Natural killer cell (primary cell): ENCODE results near the gene ARHGEF11. TPM values are rescaled to one million over a fixed set of nuclear protein-coding genes. Genes with fewer than 3 reads are reported as not detected.

ENCODE experiments used
- ATAC-seq, 3 donors: fragments of 150-1000 bp in 2 of 3; fragments of 200-7000 bp in 1 of 3; cut with Tn5 transposase; 1 replicate in 1 of 3; 2 replicates in 2 of 3; pipeline ENCODE4 v1.10.0; 2021; ENCODE audit warnings: mild to moderate bottlenecking in 2 of 3, moderate library complexity in 2 of 3
- DNase-seq, 2 donors: peaks; one replicate each; pipeline versions ENCODE4 v3.0.0 to v3.0.0-alpha.2; 2013 to 2021; ENCODE audit warnings: mixed read lengths in 1 of 2
- H3K27ac ChIP-seq: one replicate; pipeline ENCODE4 v1.5.1; 2013; ENCODE audit warnings: mild to moderate bottlenecking, low read length
- H3K27me3 ChIP-seq: one replicate; pipeline ENCODE4 v1.6.1; 2013; ENCODE audit warnings: low read length; ENCODE audit not compliant: control insufficient read depth, insufficient read depth
- H3K36me3 ChIP-seq: one replicate; pipeline ENCODE4 v1.6.1; 2013; ENCODE audit warnings: low read length; ENCODE audit not compliant: control insufficient read depth, insufficient read depth
- H3K4me1 ChIP-seq: one replicate; pipeline ENCODE4 v1.6.1; 2013; ENCODE audit warnings: low read length; ENCODE audit not compliant: control insufficient read depth, insufficient read depth
- H3K4me3 ChIP-seq: one replicate; pipeline ENCODE4 v1.5.1; 2013; ENCODE audit warnings: low read length
- H3K9me3 ChIP-seq: one replicate; pipeline ENCODE4 v1.6.1; 2013; ENCODE audit warnings: low read length; ENCODE audit not compliant: control insufficient read depth, insufficient read depth
- H3K27ac Mint-ChIP-seq, 2 donors: one replicate each; pipeline ENCODE4 v1.8.0; 2022; ENCODE audit warnings: mild to moderate bottlenecking in 2 of 2, mixed read lengths in 2 of 2, moderate library complexity in 1 of 2
- H3K27me3 Mint-ChIP-seq, 2 donors: one replicate each; pipeline ENCODE4 v1.8.0; 2022; ENCODE audit warnings: low read depth in 2 of 2, mixed read lengths in 2 of 2
- H3K36me3 Mint-ChIP-seq: one replicate; pipeline ENCODE4 v1.8.0; 2022; ENCODE audit warnings: mixed read lengths
- H3K4me1 Mint-ChIP-seq, 2 donors: one replicate each; pipeline ENCODE4 v1.8.0; 2022; ENCODE audit warnings: mixed read lengths in 2 of 2
- H3K4me3 Mint-ChIP-seq: one replicate; pipeline ENCODE4 v1.8.0; 2022; ENCODE audit warnings: mild to moderate bottlenecking, moderate library complexity, mixed read lengths
- H3K9me3 Mint-ChIP-seq, 2 donors: one replicate each; pipeline ENCODE4 v1.8.0; 2022; ENCODE audit warnings: mixed read lengths in 2 of 2
- CTCF ChIP-seq: fragments of 200-600 bp; IDR thresholded peaks from one replicate; pipeline ENCODE4 v1.8.0; 2022; ENCODE audit warnings: antibody characterized with exemption
- WGBS: methylation state at CpG from one replicate; pipeline ENCODE4 v1.1.7; 2013; ENCODE audit warnings: missing lambda C conversion rate; ENCODE audit not compliant: insufficient coverage; 5-methylcytosine and 5-hydroxymethylcytosine counted together
- intact Hi-C: fragments of 100-400 bp; cut with micrococcal nuclease; formaldehyde crosslinking; loops from one replicate; pipeline ENCODE4 v1.14.2; 2022
- total RNA-seq, 4 donors: library from RNA; stranded (reverse); fragments of 120-200 nt in 1 of 4; gene quantifications; one replicate each; pipeline versions ENCODE4 v1.2.3 to v1.2.4, GENCODE V29; 2013 to 2022

Gene ARHGEF11
- total RNA-seq, 3 donors from 2014 or later (not counting 1 experiment from before 2014, with no cell fraction given): 1.7 to 2.8 (median 2.4) TPM

GRCh38 chr1:156993426-156994147 lies 52.0 kb downstream of the ARHGEF11 start:
- WGBS: 91% methylated on average over 6 of the region's 6 CpGs
- H3K4me3 ChIP-seq: no peak overlapping the region
- no peaks in the 10 kb centered on the region for H3K36me3 Mint-ChIP-seq
- TF ChIP-seq CTCF: no peak
- H3K4me1 ChIP-seq: no peaks in the 10 kb centered on the region
- H3K9me3 Mint-ChIP-seq: no peaks in the 10 kb centered on the region
- DNase-seq: no peak
- no peaks in the 10 kb centered on the region for H3K36me3 ChIP-seq
- H3K4me3 Mint-ChIP-seq: no peak overlapping the region
- H3K27ac Mint-ChIP-seq: no peak overlapping the region
- H3K27me3 Mint-ChIP-seq: peaks cover 16 to 35% of the 10 kb centered on the region in 2 donors
- H3K4me1 Mint-ChIP-seq: no peaks in the 10 kb centered on the region
- ATAC-seq: no peak
- H3K27ac ChIP-seq: no peak overlapping the region
- intact Hi-C loops: no loop called here
- H3K27me3 ChIP-seq: no peaks in the 10 kb centered on the region
- no peaks in the 10 kb centered on the region for H3K9me3 ChIP-seq

- H3K4me1 ChIP-seq: no peaks in the 10 kb centered on the region
- Mint-ChIP-seq H3K36me3 (no peaks in the 10 kb centered on the region), H3K4me3 (no peak overlapping the region), H3K27ac (no peak overlapping the region), H3K27me3 (peaks cover 16 to 26% of the 10 kb centered on the region in 2 donors), H3K4me1 (no peaks in the 10 kb centered on the region), H3K9me3 (no peaks in the 10 kb centered on the region)
- DNase-seq: no peak
- no peaks in the 10 kb centered on the region for H3K36me3 ChIP-seq
- no peak for TF ChIP-seq CTCF
- no peak for ATAC-seq
- 94% methylated on average over 7 of the region's 7 CpGs for WGBS
- no peaks in the 10 kb centered on the region for H3K27me3 ChIP-seq
- H3K4me3 ChIP-seq: no peak overlapping the region
- H3K27ac ChIP-seq: no peak overlapping the region
- no peaks in the 10 kb centered on the region for H3K9me3 ChIP-seq
- intact Hi-C loops: no loop called here
Measured at GRCh38 chr1:156992215-156992614, 53.3 kb downstream of the ARHGEF11 start.

GRCh38 chr1:156987715-156988114 lies 57.8 kb downstream of the ARHGEF11 start:
- Histone ChIP-seq H3K4me3 (no peak overlapping the region), H3K27me3 (no peaks in the 10 kb centered on the region), H3K9me3 (no peaks in the 10 kb centered on the region), H3K4me1 (no peaks in the 10 kb centered on the region), H3K36me3 (no peaks in the 10 kb centered on the region), H3K27ac (no peak overlapping the region)
- Mint-ChIP-seq H3K4me1 (no peaks in the 10 kb centered on the region), H3K36me3 (no peaks in the 10 kb centered on the region), H3K9me3 (no peaks in the 10 kb centered on the region), H3K4me3 (no peak overlapping the region), H3K27ac (no peak overlapping the region), H3K27me3 (peaks cover 23 to 30% of the 10 kb centered on the region in 2 donors)
- intact Hi-C loops: no loop called here
- no peak for TF ChIP-seq CTCF
- DNase-seq (no peak), ATAC-seq (no peak)
- WGBS: 42% methylated on average over 4 of the region's 6 CpGs

- Histone ChIP-seq H3K36me3 (no peaks in the 10 kb centered on the region), H3K4me3 (no peak overlapping the region), H3K4me1 (no peaks in the 10 kb centered on the region), H3K27ac (no peak overlapping the region), H3K9me3 (no peaks in the 10 kb centered on the region), H3K27me3 (no peaks in the 10 kb centered on the region)
- 100% methylated on average over 4 of the region's 4 CpGs for WGBS
- Mint-ChIP-seq H3K27ac (no peak overlapping the region), H3K27me3 (peaks cover 18 to 28% of the 10 kb centered on the region in 2 donors), H3K4me1 (no peaks in the 10 kb centered on the region), H3K9me3 (no peaks in the 10 kb centered on the region), H3K4me3 (no peak overlapping the region), H3K36me3 (no peaks in the 10 kb centered on the region)
- ATAC-seq (no peak), DNase-seq (no peak)
- intact Hi-C loops: no loop called here
- no peak for TF ChIP-seq CTCF
Measured at GRCh38 chr1:156980551-156980950, 65.0 kb downstream of the ARHGEF11 start.
